Measurements from ENCODE around the gene MOB3C.

MOB3C gene

DNA sequence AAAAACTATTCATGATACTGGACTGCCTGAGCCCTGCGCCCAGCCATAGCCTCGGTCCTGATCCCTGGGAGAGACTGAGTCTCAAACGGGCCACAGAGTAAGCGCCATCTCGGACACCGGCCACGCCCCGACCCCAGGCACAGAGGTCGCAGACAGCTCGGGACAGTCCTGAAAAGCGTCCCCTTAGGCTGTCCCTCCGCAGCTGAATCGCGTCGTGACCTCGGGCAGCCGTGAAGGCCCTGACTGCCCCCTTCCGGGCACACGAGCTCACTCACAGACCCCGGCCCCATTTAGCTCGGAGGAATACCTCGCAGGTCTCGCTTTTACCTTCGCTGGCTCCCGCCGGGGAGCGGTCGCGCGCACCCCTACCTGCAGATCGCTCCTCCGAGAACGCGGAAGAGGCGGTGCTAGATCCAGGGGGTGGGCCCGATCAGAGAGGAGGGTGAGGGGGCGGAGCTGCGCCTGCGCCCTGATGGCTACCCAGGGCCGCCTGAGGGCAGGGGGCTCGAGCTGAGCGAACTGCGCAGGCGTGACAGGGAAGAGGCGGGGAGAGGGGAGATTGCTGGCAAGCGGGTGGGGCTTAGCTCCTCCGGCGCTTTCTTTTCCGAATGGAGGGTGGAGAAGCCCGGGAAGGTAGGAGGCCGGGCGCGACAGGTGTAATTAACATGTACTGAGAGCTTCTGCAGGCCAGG lies 12.6 kb downstream of the MOB3C start, which contains the start of gene MKNK1:
TSS of gene MKNK1 (minus strand) at position 411 of the 692 bp plus-strand sequence. CDS start 20,941 bp downstream, outside the sequence.
- peak in 1 of 2 experiments; percentile 43 for DNase-seq

DNA sequence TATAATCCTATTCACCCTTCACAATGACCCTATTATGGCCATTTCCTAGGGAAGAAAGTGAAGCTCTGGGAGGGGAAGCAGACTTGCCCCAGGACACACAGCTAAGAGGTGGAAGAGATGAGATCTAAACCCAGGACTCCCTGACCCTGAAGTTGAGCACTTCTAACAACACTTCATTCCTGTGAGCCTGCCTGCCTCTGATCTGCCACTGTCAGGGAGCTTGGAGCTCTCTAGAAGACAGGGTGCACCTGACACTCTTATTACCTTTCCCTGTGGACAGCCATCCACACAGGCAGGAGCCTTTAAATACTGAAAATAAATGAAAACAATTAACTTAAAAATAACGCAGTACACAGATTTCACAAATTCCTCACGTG lies 13.1 kb downstream of the MOB3C start:
- DNase-seq: no peak

GRCh38 chr1:46601257-46602007 lies 15.2 kb downstream of the MOB3C start:
- no peak for DNase-seq

DNA sequence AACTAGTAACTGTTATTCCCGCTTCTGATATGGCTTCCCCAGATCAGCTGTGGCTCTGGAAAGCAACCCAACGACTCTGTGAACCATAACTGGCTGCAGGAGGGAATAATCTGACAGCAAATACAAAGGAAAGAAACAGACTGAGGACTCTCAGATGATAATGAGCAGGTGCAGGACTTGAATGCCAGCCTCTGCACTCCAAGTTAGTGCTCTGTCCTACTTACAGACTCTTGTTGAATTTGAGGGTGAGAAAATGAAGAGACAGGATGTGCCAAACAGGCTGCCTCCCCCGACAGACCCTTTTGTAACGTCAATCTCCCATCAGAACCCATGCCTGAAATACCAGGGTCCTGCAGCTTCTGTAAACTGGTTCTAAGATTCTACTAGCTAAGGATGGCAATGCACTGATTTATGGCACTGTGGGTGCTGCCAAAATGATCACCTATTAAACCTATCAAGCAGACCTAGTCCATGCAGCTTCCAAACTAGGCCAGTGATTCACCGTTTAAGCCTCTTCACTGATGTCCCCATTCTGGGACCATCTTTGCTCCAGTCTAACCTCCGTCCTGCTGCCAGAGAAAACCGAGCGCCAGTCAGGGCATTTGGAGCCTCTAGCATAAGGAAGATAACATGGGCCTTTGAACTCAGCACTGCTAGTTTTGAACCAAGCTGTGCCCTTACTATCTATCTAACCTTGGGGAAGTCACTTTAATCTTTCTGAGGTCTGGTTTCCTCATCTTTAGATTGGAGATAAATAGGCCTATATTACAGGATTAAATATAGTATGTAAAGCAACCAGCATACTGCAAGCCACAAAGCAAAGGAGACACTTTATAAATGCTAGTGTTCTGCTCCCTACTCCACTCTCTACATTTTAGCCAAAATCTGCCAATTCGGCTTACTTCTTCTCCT lies 17.3 kb downstream of the MOB3C start:
- DNase-seq: no peak

DNA sequence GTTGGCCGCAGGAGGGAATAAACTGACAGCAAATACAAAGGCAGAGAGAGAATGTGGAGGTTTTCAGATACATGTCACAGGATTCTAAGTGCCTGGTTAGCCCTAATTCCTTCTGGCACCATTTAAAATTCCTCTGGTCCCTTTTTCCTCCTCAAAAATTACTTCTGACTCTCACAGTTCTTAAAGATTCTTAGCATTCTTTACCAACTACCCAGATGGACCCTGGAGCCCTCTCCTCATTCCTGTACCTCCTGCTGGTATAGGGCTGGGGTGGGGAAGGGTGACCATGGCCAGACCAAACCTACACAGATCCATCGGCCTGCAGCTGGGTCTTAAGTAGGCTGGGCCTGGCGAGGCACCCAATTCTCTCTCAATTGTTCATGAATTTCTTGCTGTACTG lies 19.8 kb downstream of the MOB3C start:
- no peak for DNase-seq

DNA sequence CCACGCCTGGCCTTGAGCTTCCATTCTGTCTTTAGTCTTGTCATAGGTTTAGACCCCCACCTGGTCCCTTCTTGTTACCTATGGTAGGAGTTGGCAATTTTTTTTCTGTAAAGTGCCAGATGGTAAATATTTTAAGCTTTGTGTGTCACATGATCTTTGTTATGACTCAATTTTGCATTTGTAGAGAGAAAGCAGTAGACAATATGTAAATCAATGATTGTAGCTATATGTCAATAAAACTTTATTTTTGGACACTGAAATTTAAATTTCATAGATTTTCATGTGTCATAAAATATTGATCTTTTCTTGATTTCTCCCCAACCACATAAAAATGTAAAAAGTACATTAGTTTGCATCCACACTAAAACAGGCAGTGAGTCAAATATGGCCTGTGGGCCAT lies 20.6 kb downstream of the MOB3C start:
- no peak for DNase-seq

DNA sequence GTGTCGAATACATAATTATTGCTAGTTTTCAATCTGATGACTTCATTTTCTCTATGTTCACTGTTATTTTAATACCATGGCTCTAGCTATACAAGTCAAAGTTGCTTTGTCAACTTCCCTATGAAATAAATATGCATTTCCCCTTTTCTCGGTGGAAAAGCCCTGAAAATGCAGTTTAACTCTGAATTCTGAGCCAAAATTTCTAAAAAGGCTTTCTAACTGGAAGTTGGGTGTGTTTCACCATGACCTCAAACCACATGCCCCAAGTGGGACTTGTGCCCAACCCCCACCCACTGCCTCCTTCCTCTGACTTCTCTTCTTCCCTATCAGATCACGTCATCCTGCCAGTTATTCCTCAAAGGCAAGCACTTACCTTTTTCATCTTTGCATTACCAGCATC lies 21.5 kb downstream of the MOB3C start:
- no peak for DNase-seq

DNA sequence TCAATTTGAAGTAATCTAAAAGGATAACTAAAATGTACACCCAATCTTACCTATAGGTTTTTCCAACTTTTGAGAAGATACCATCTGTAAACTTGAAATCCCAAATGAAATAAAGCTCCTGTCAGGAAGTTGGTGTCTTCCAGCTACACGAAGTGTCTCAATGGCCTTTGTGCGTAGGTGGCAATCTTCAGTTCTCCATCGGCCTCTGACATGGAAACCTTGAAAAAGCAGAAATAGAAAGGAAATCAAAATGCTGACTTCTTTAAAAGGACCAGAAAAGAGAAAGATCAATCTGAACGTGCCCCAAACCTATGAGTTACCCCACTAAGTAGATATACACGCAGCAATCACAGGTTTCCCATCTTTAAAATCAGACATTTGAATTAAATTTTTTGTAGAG lies 22.5 kb downstream of the MOB3C start:
- DNase-seq: no peak

GRCh38 chr1:46592823-46593222 lies 23.8 kb downstream of the MOB3C start:
- DNase-seq: no peak

DNA sequence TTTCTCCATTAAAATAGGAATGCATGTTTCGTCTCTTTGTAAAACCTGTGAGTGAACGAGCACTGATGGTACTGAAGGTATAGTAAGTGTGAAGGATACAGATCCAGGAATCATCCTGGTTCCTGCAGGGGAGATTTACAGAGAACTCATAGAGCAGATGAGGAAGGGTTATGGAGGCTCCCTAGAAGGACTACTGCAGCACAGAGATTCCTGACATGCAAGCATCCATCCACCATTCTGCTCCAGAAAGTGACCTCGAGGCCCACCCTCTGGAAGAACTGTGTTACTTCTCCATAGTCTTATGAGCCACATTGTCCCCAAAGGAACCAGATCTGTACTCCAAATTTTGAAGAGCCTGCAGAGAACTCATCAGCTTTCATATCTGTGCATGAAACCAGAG lies 27.1 kb downstream of the MOB3C start:
- no peak for DNase-seq

- DNase-seq: no peak
Observed at GRCh38 chr1:46587069-46587468, 29.5 kb downstream of the MOB3C start.

- no peak for DNase-seq
Observed at GRCh38 chr1:46585312-46585938, 31.2 kb downstream of the MOB3C start.

GRCh38 chr1:46583494-46583893 lies 33.1 kb downstream of the MOB3C start:
- DNase-seq: no peak

- no peak for DNase-seq
Observed at GRCh38 chr1:46582972-46583371, 33.6 kb downstream of the MOB3C start.

- no peak for DNase-seq
Observed at GRCh38 chr1:46581681-46582455, 34.7 kb downstream of the MOB3C start.

- DNase-seq: no peak
Observed at GRCh38 chr1:46580140-46580903, 36.3 kb downstream of the MOB3C start.

DNA sequence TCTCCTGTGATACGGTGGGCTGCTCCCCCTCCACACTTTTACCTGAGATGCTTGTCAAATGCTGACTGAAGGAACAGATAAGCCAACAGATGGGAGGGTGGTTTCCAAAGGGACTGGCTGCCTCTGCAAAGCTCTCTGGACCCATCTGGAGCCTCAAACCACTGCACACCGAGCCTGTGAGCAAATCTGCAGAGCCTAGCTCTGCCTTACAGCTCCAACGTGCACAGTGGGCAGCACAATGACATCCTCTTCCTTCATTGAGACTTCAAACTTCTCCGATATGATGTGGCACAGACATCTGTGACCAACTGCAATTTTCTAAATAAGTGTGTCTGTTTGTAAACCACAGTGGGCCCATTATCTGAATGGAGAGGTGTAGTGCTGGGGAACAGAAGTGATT lies 38.9 kb downstream of the MOB3C start:
- DNase-seq: no peak

GRCh38 chr1:46576596-46576995 lies 40.0 kb downstream of the MOB3C start:
- DNase-seq: no peak

- no peak for DNase-seq
Observed at GRCh38 chr1:46575778-46576177, 40.8 kb downstream of the MOB3C start.

DNA sequence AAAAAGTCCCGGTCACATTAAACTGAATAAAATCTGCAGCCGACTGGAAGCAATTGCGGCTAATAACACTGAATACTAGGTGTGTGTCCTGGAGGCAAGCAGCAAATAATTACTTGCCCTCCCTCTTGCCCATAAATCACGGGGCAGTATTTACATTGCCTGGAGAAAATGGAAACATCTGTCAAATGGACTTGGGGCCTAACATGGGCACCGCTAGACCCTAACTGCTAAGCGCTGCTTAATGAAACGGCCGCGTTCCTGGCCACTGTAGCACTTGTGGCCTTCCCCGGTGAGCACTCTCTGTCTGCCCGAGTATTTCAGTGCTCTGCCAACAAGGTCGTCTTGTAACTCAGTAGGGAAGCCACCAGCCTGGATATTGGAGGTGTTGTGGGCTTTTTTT lies 41.3 kb downstream of the MOB3C start:
- no peak for DNase-seq

DNA sequence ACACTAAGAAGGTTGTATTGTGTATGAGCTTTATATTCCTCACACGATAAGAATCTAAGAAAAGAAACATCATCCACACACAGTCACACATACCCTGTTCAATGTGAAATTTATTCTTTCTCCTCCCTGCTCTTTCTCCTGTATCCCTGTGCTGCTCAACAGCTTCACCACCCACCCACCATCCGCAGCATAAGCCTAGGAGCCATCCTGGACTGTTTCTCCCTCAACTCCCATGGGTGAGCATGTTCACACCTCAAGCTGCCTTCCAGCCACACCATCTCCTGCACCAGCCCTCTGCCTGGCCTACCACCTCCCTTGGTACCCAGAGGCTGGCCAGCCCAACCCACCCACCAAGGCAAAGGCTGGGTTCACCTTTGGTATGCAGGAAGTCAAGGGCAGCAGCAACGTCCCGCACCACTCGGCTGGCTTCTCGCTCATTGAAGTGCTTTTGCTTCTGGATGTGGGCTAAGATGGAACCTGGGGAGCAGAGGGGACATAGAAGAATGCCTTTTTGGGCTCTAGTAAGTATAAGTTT lies 44.9 kb downstream of the MOB3C start:
- DNase-seq: no peak

Data from NCI-H446 (cell line).